ENCODE data around the gene SEMA5A. TPM values are rescaled to one million over a fixed set of nuclear protein-coding genes. Genes with fewer than 3 reads are reported as not detected.

SEMA5A gene
- total RNA-seq, 1 experiment from 2014 or later = 0.15 TPM

DNA sequence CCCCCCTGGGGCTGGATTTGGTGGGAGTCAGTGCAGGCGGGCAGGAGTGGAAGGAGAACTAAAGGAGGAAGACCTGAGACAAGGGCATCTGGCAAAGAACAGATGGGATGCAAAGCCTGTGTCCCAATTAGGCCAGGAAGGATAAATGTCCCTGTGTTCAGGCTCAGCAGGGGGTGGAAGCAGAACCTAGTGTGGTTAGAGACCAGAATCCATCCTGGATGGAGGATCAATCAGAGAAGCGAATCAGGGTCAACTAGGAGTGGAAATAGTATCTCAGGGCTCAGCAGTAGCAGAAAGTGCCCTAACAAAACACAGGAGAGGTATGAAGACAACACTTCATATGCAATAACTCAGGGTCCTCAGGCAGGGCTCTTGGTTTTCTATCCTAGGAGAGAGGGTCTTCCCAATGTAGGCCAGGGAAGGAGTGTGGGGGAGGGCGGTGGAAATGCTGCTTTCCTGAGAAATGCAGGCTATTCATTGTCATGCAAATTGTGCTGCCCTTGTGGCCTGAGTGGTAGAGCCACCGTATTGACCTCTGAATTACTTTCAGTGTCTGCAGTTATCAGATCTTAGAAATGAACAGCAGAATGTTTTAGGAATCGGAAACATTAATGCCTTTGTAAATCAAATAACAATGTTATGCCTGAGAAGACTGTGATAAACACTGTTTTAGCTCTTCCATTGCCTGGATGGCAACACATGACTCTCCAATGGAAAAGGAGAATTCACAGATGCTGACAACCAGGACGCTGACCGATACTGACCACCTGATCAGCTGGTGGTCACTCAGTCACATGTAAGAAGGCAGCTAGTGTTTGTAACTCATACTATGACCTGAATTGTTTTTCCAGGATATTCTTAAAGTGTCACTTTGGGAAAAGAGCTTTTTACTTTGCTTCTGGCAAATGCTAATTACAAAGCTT is 323.6 kb downstream of the SEMA5A start:
- no peaks in the 10 kb centered on the region for H3K36me3 ChIP-seq (ENCODE audit: control insufficient read depth, insufficient read depth, low read length)
- no peak for TF ChIP-seq TCF7L2 (IDR thresholded peaks at IDR 0.05; ENCODE audit: low read depth, low read length)
- TF ChIP-seq, protein P1, sequence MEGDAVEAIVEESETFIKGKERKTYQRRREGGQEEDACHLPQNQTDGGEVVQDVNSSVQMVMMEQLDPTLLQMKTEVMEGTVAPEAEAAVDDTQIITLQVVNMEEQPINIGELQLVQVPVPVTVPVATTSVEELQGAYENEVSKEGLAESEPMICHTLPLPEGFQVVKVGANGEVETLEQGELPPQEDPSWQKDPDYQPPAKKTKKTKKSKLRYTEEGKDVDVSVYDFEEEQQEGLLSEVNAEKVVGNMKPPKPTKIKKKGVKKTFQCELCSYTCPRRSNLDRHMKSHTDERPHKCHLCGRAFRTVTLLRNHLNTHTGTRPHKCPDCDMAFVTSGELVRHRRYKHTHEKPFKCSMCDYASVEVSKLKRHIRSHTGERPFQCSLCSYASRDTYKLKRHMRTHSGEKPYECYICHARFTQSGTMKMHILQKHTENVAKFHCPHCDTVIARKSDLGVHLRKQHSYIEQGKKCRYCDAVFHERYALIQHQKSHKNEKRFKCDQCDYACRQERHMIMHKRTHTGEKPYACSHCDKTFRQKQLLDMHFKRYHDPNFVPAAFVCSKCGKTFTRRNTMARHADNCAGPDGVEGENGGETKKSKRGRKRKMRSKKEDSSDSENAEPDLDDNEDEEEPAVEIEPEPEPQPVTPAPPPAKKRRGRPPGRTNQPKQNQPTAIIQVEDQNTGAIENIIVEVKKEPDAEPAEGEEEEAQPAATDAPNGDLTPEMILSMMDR (IDR thresholded peaks at IDR 0.05) = no peak
- TF ChIP-seq, protein P2, sequence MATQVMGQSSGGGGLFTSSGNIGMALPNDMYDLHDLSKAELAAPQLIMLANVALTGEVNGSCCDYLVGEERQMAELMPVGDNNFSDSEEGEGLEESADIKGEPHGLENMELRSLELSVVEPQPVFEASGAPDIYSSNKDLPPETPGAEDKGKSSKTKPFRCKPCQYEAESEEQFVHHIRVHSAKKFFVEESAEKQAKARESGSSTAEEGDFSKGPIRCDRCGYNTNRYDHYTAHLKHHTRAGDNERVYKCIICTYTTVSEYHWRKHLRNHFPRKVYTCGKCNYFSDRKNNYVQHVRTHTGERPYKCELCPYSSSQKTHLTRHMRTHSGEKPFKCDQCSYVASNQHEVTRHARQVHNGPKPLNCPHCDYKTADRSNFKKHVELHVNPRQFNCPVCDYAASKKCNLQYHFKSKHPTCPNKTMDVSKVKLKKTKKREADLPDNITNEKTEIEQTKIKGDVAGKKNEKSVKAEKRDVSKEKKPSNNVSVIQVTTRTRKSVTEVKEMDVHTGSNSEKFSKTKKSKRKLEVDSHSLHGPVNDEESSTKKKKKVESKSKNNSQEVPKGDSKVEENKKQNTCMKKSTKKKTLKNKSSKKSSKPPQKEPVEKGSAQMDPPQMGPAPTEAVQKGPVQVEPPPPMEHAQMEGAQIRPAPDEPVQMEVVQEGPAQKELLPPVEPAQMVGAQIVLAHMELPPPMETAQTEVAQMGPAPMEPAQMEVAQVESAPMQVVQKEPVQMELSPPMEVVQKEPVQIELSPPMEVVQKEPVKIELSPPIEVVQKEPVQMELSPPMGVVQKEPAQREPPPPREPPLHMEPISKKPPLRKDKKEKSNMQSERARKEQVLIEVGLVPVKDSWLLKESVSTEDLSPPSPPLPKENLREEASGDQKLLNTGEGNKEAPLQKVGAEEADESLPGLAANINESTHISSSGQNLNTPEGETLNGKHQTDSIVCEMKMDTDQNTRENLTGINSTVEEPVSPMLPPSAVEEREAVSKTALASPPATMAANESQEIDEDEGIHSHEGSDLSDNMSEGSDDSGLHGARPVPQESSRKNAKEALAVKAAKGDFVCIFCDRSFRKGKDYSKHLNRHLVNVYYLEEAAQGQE (IDR thresholded peaks at IDR 0.05; ENCODE audit: insufficient read depth in 1 of 2, low read depth in 2 of 2, low read length in 1 of 2) = no peak
- TF ChIP-seq POLR2AphosphoS5 (IDR thresholded peaks at IDR 0.05; ENCODE audit: low read depth, low read length) = no peak
- ATAC-seq (no peak), DNase-seq (ENCODE audit: low read depth, low spot score) (no peak)
- H3K4me1 ChIP-seq (ENCODE audit: control insufficient read depth, insufficient read depth, low read length) = no peaks in the 10 kb centered on the region
- intact Hi-C loops (cut with micrococcal nuclease; ENCODE audit: unreplicated experiment) (no loop called here), in situ Hi-C loops (cut with HindIII; ENCODE audit: low pct_unique_long_range_greater_than_20kb, low sequenced_read_pairs) (no loop called here)
- no peaks in the 10 kb centered on the region for H3K27me3 ChIP-seq (ENCODE audit: control insufficient read depth, insufficient read depth, low read length)
- H3K9me3 ChIP-seq (ENCODE audit: control insufficient read depth, insufficient read depth, low read depth, low read length) = no peaks in the 10 kb centered on the region
- ChIA-PET CTCF (no interaction called here), POLR2A (no interaction called here)
- no peak overlapping the region for H3K27ac ChIP-seq (ENCODE audit: low read length)
- H3K4me3 ChIP-seq (ENCODE audit: low read depth in 2 of 2, low read length in 2 of 2) = no peak overlapping the region
- BruUV-seq (replicated peaks) = no TSS peak

DNA sequence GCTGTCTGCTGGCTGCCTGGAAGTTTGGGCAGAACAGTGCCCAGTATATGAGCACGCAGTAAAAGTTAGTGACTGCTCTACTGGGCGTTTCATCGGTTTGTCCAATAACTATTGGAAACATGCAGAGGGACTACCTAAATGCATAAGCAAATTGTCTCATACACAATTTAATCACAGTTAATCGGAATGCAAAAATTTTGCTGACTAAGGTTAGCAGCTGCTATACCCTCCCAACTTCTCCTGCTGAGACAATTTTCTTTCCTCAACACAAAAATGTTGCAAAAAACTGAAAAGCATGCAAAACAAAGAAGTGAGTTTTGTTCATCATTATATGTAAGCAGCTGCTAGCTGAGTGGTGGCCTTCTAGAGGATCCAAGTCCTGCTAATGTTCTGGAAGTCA is 327.5 kb downstream of the SEMA5A start:
- POLR2A ChIA-PET = no interaction called here
- intact Hi-C loops (cut with micrococcal nuclease; ENCODE audit: unreplicated experiment) = no loop called here
- ATAC-seq = no peak
- H3K36me3 ChIP-seq (ENCODE audit: control insufficient read depth, insufficient read depth, low read length) = no peaks in the 10 kb centered on the region
- H3K27me3 ChIP-seq (ENCODE audit: control insufficient read depth, insufficient read depth, low read length) = no peaks in the 10 kb centered on the region
- in situ Hi-C loops (cut with HindIII; ENCODE audit: low pct_unique_long_range_greater_than_20kb, low sequenced_read_pairs) = no loop called here
- DNase-seq (ENCODE audit: low read depth, low spot score) = no peak
- no TSS peak for BruUV-seq (replicated peaks)
- no peaks in the 10 kb centered on the region for H3K4me1 ChIP-seq (ENCODE audit: control insufficient read depth, insufficient read depth, low read length)
- CTCF ChIA-PET = no interaction called here
- no peaks in the 10 kb centered on the region for H3K9me3 ChIP-seq (ENCODE audit: control insufficient read depth, insufficient read depth, low read depth, low read length)
- no peak overlapping the region for H3K27ac ChIP-seq (ENCODE audit: low read length)
- TF ChIP-seq POLR2AphosphoS5 (IDR thresholded peaks at IDR 0.05; ENCODE audit: low read depth, low read length) (no peak), SIN3A (IDR thresholded peaks at IDR 0.05; ENCODE audit: borderline replicate concordance, insufficient read depth, low read depth, low read length) (no peak), TCF7L2 (IDR thresholded peaks at IDR 0.05; ENCODE audit: low read depth, low read length) (no peak)
- TF ChIP-seq, protein P1 (IDR thresholded peaks at IDR 0.05) = no peak
- TF ChIP-seq, protein P2 (IDR thresholded peaks at IDR 0.05; ENCODE audit: insufficient read depth in 1 of 2, low read depth in 2 of 2, low read length in 1 of 2) = no peak
- no peak overlapping the region for H3K4me3 ChIP-seq (ENCODE audit: low read depth in 2 of 2, low read length in 2 of 2)
